ENCODE results near the gene CRK.
A peak's percentile ranks its signal among the peaks of the same experiment; 100 is the strongest.

The CRK gene

DNA sequence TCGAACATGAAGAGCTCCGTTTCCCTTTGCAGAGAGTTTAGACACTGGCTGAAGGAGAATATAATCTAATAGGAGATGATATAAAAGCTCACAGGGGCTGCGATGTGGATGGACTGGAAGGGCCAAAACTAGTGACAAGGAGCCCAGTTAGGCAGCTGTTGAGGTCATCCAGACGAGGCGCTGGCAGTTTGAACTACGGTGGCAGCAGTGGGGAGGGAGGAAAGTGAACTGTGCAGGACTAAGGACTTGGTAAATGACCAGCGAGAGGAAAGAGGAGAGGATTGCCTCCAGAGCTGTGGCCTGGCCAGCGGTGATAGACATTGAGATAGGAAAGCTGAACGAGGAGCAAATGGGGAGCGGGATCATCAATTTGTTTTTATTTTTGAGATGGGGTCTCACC, 41.4 kb downstream of the CRK start:
- H3K4me3 ChIP-seq (ENCODE audit: control insufficient read depth, low read depth, low read length): no peak overlapping the region
- no peak for DNase-seq (ENCODE audit: low read depth)
- TF ChIP-seq, protein P1, sequence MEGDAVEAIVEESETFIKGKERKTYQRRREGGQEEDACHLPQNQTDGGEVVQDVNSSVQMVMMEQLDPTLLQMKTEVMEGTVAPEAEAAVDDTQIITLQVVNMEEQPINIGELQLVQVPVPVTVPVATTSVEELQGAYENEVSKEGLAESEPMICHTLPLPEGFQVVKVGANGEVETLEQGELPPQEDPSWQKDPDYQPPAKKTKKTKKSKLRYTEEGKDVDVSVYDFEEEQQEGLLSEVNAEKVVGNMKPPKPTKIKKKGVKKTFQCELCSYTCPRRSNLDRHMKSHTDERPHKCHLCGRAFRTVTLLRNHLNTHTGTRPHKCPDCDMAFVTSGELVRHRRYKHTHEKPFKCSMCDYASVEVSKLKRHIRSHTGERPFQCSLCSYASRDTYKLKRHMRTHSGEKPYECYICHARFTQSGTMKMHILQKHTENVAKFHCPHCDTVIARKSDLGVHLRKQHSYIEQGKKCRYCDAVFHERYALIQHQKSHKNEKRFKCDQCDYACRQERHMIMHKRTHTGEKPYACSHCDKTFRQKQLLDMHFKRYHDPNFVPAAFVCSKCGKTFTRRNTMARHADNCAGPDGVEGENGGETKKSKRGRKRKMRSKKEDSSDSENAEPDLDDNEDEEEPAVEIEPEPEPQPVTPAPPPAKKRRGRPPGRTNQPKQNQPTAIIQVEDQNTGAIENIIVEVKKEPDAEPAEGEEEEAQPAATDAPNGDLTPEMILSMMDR (IDR thresholded peaks at IDR 0.05; ENCODE audit: control insufficient read depth, insufficient read depth, low read depth, low read length, missing control alignments): no peak

DNA sequence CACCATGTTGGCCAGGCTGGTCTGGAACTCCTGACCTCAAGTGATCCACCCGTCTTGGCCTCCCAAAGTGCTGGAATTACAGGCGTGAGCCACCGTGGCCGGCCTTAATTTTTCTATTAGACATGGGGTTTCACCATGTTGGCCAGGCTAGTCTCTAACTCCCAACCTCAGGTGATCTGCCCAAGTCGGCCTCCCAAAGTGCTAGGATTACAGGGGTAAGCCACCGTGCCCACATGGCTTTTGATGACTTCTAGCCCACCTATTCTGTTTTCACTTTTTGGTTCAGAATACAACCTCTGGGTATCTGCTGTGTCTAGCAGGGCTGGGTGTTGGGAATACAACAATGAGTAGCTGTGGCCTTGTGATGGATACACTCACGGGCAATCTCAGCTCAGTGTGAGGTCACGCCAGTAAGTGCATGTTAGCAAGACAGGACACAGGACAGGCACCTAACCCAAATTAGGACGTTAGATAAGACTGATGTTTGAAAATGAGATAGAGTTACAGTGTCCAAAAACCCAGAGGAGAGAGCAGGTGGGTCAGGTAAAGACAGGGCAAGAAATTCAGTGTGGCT, 41.9 kb downstream of the CRK start:
- no peak for DNase-seq (ENCODE audit: low read depth)
- TF ChIP-seq, protein P1 (IDR thresholded peaks at IDR 0.05; ENCODE audit: control insufficient read depth, insufficient read depth, low read depth, low read length, missing control alignments): no peak
- no peak overlapping the region for H3K4me3 ChIP-seq (ENCODE audit: control insufficient read depth, low read depth, low read length)

DNA sequence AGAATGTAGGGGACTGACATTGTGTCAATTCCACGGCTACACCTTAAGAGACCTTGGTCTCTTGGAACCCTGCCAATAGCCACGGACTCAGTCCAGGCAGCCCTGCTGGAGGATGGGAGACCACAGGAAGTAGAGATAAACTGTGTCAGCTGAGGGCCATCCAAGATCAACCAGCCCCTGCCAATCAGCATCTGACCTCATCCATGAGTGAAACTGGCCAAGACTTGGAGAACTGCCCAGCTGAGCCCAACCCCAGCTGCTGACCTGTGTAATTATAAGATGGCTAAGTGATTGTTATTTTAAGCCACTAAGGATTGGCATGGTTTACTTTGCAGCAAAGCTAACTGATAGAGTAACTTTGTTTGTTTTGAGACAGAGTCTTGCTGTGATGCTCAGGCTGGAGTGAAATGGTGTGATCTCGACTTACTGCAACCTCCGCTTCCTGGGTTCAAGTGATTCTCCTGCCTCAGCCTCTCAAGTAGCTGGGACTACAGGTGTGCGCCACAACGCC, 42.7 kb downstream of the CRK start:
- DNase-seq (ENCODE audit: low read depth): no peak
- TF ChIP-seq, protein P1 (IDR thresholded peaks at IDR 0.05; ENCODE audit: control insufficient read depth, insufficient read depth, low read depth, low read length, missing control alignments): no peak
- H3K4me3 ChIP-seq (ENCODE audit: control insufficient read depth, low read depth, low read length): no peak overlapping the region

DNA sequence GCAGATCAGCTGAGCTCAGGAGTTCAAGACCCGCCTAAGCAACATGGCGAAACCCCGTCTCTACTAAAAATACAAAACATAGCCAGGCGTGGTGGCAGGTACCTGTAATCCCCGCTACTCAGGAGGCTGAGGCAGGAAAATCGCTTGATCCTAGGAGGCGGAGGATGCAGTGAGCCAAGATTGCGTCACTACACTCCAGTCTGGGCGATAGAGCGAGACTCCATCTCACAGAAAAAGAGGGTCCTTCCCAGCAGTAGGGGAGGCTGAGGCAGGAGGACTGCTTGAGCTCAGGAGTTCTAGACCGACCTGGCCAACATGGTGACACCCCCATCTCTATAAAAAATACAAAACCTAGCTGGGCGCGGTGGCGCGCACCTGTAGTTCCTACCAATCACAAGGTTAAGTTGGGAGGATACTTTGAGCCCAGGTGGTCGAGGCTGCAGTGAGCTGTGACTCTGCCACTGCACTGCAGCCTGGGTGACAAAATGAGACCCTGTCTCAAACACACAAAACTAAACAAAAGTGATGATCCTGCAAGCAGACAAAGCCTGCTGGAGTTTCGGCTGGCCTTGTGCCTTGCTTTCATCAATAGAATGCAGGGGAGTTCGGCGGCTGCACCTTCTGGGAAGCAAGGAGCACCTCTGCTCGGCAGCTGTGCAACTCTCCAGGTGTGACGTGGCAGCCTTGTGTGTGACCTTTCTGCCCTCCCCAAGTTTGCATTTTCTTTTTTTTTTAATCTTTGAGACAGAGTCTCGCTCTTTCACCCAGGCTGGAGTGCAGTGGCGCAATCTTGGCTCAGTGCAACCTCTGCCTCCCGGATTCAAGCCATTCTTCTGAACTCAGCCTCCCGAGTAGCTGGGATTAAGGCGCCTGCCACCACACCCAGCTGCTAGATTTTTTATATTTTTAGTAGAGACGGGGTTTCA, 43.6 kb downstream of the CRK start:
- no peak for DNase-seq (ENCODE audit: low read depth)

DNA sequence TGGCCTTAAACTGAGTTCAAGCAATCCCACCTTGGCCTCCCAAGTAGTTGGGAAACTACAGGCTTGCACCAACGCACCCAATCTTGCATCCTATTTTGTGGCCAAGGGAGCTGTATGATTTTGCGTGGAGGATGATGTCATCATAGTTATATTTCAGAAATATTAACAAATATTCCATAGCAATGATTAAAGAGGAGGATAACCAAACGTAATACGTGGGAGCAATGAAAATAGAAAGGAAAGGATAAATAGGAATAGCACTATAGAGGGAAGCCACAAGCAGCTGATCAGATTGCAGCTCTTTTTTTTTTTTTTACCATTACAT, 53.8 kb downstream of the CRK start:
- no peak for DNase-seq (ENCODE audit: low read depth)
- TF ChIP-seq, protein P1 (IDR thresholded peaks at IDR 0.05; ENCODE audit: control insufficient read depth, insufficient read depth, low read depth, low read length, missing control alignments): no peak
- H3K4me3 ChIP-seq (ENCODE audit: control insufficient read depth, low read depth, low read length): no peak overlapping the region

More for the DNA sequence above, 43.6 kb downstream of the CRK start:
- TF ChIP-seq, protein P1 (IDR thresholded peaks at IDR 0.05; ENCODE audit: control insufficient read depth, insufficient read depth, low read depth, low read length, missing control alignments): no peak
- no peak overlapping the region for H3K4me3 ChIP-seq (ENCODE audit: control insufficient read depth, low read depth, low read length)

DNA sequence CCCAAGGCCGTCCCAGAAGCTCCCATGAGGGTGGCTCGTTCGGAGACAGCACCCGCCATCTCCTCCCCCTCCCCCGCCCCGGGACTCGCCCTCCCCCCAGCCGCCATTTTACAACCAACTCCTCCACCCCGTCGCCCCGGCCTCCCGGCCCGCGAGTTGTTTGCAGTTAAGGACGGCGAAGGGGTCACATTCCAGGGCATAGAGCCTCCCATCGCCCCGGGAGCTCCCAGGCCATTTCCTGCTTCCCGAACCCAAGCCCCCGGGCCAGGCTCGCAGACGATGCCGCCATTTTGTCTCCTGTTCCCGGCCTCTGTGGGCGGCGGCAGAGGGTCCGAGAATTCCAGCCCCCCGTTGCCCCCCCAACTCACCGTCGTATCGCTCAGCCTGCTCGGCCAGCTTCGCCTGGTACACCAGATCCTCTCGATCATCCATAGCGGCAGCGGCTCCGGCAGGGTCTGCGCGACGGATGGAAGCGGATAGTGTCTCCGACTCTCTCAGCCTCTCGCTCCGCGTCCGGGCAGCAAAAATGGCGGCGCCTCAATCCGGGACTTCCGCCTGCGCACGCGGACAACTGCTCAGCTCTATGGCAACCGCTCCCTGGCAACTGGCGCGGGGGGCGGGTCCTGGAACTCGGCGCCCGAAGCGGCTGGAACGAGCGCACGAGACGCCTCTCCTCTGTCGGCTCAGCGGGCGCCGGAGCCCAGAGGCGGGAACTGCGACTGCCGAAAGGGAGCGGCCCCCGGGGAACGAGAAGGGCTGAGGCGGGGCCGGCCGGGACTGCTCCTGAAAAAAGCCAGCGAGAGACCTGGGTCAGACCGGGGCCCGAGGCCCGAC, 56.1 kb downstream of the CRK start, which contains the start of gene YWHAE:
TSS of gene YWHAE (minus strand) at position 544 of the 834 bp plus-strand sequence. CDS start at position 432, 112 bp downstream.
- DNase-seq (ENCODE audit: low read depth): peak; percentile 67
- TF ChIP-seq, protein P1 (IDR thresholded peaks at IDR 0.05; ENCODE audit: control insufficient read depth, insufficient read depth, low read depth, low read length, missing control alignments): no peak
- H3K4me3 ChIP-seq (ENCODE audit: control insufficient read depth, low read depth, low read length): peak within 1 kb of the TSS; percentile 69
